Neuronal stem cell (in vitro differentiated cells): Measurements from ENCODE around the gene CDKN1A.
A peak's percentile ranks its signal among the peaks of the same experiment; 100 is the strongest.

Experiments
- DNase-seq: peaks from one replicate; pipeline ENCODE4 v3.0.0-alpha.2; 2013; ENCODE audit warnings: low spot score
- H2AFZ ChIP-seq: one replicate; pipeline ENCODE4 v1.6.1; 2013; ENCODE audit warnings: mild to moderate bottlenecking, low read length, inconsistent platforms
- H2AK5ac ChIP-seq: 2 replicates; pipeline ENCODE4 v1.6.1; 2013; ENCODE audit warnings: low read depth, mild to moderate bottlenecking, inconsistent platforms, low read length, moderate library complexity, mixed read lengths
- H2BK120ac ChIP-seq: 2 replicates; pipeline ENCODE4 v1.6.1; 2013; ENCODE audit warnings: low read depth, mild to moderate bottlenecking, inconsistent platforms, low read length, moderate library complexity, mixed read lengths
- H2BK12ac ChIP-seq: one replicate; pipeline ENCODE4 v1.6.1; 2013; ENCODE audit warnings: low read length, inconsistent platforms
- H2BK15ac ChIP-seq: 2 replicates; pipeline ENCODE4 v1.6.1; 2013; ENCODE audit warnings: mild to moderate bottlenecking, low read length, inconsistent platforms, mixed read lengths
- H2BK5ac ChIP-seq: one replicate; pipeline ENCODE4 v1.6.1; 2013; ENCODE audit warnings: inconsistent platforms, mild to moderate bottlenecking, low read length, moderate library complexity
- H3K14ac ChIP-seq: one replicate; pipeline ENCODE4 v1.6.1; 2013; ENCODE audit warnings: low read length, inconsistent platforms
- H3K18ac ChIP-seq: 2 replicates; pipeline ENCODE4 v1.6.1; 2013; ENCODE audit warnings: low read length, inconsistent platforms
- H3K23ac ChIP-seq: 2 replicates; pipeline ENCODE4 v1.6.1; 2013; ENCODE audit warnings: low read depth, mild to moderate bottlenecking, mixed read lengths, low read length, inconsistent platforms; ENCODE audit not compliant: poor library complexity
- H3K27ac ChIP-seq: replicated peaks from 3 replicates; pipeline ENCODE4 v1.5.1; 2013; ENCODE audit warnings: low read length, inconsistent platforms
- H3K27me3 ChIP-seq, 3 experiments: 2 replicates each; pipeline ENCODE4 v1.6.1; 2013; ENCODE audit warnings: low read length in 3 of 3, mild to moderate bottlenecking in 2 of 3, inconsistent platforms in 1 of 3, low read depth in 1 of 3, mixed read lengths in 1 of 3, moderate library complexity in 1 of 3; ENCODE audit not compliant: control insufficient read depth in 3 of 3, insufficient read depth in 3 of 3
- H3K36me3 ChIP-seq, 2 donors: replicated peaks in 1 of 2; 2 replicates each; pipeline ENCODE4 v1.6.1; 2013; ENCODE audit warnings: low read length in 2 of 2; ENCODE audit not compliant: control insufficient read depth in 2 of 2, insufficient read depth in 2 of 2
- H3K4ac ChIP-seq: 2 replicates; pipeline ENCODE4 v1.6.1; 2013; ENCODE audit warnings: inconsistent platforms, mild to moderate bottlenecking, low read length, moderate library complexity
- H3K4me1 ChIP-seq, 2 donors: 1 replicate in 1 of 2; 2 replicates in 1 of 2; pipeline ENCODE4 v1.6.1; 2013; ENCODE audit warnings: low read length in 2 of 2, low read depth in 1 of 2; ENCODE audit not compliant: control insufficient read depth in 2 of 2, insufficient read depth in 1 of 2
- H3K4me2 ChIP-seq: one replicate; pipeline ENCODE4 v1.6.1; 2013; ENCODE audit warnings: mild to moderate bottlenecking, low read length, inconsistent platforms; ENCODE audit not compliant: insufficient read depth, poor library complexity, severe bottlenecking
- H3K4me3 ChIP-seq, 2 donors: 2 replicates each; pipeline ENCODE4 v1.5.1; 2013; ENCODE audit warnings: low read length in 2 of 2, mild to moderate bottlenecking in 2 of 2, inconsistent platforms in 1 of 2, moderate library complexity in 1 of 2
- H3K79me1 ChIP-seq: one replicate; pipeline ENCODE4 v1.6.1; 2013; ENCODE audit warnings: low read depth, mild to moderate bottlenecking, inconsistent platforms, low read length, moderate library complexity
- H3K9ac ChIP-seq: one replicate; pipeline ENCODE4 v1.6.1; 2013; ENCODE audit warnings: mild to moderate bottlenecking, low read depth, low read length, inconsistent platforms; ENCODE audit not compliant: poor library complexity
- H3K9me3 ChIP-seq, 2 donors: replicated peaks in 1 of 2; 2 replicates each; pipeline versions ENCODE3 to v1.6.1; 2013; ENCODE audit warnings: low read length in 2 of 2, mild to moderate bottlenecking in 2 of 2, inconsistent platforms in 1 of 2, low read depth in 1 of 2, mixed read lengths in 1 of 2, moderate library complexity in 1 of 2; ENCODE audit not compliant: control insufficient read depth in 2 of 2, insufficient read depth in 1 of 2
- H4K8ac ChIP-seq: one replicate; pipeline ENCODE4 v1.6.1; 2013; ENCODE audit warnings: low read depth, mild to moderate bottlenecking, inconsistent platforms, low read length, moderate library complexity
- H4K91ac ChIP-seq: one replicate; pipeline ENCODE4 v1.6.1; 2013; ENCODE audit warnings: low read length, low read depth, mild to moderate bottlenecking, inconsistent platforms; ENCODE audit not compliant: poor library complexity
- WGBS, 2 donors: extraction: QIAGEN DNeasy Blood & Tissue Kit; methylation state at CpG; one replicate each; pipeline ENCODE4 v1.1.7; 2013; ENCODE audit warnings: missing lambda C conversion rate in 2 of 2, mixed read lengths in 1 of 2; ENCODE audit not compliant: insufficient read length in 2 of 2, insufficient replicate concordance in 1 of 2; ENCODE audit errors: extremely low coverage in 2 of 2; 5-methylcytosine and 5-hydroxymethylcytosine counted together

The CDKN1A gene

DNA sequence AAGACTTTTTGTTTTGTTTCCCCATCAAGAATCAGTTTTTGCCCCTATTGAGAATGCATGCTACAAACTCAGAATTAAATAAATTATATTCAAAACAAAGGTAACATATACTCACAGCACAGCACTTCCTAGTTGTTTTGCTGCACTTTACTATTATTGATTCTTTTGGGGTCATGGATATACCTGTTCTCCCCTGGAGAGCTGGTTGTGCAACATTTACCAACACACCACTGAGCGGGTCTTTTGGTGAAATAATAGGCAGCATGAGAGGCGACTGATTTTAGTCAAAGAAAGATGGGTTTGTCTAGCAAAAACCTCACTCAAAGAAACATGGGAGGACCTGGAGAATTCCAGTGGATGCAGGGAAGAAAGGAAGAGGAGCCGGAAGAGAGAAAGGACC is 39.9 kb upstream of the CDKN1A start:
- Histone ChIP-seq H3K36me3 (no peaks in the 10 kb centered on the region), H3K4me3 (no peak overlapping the region), H3K4ac (no peak overlapping the region)

DNA sequence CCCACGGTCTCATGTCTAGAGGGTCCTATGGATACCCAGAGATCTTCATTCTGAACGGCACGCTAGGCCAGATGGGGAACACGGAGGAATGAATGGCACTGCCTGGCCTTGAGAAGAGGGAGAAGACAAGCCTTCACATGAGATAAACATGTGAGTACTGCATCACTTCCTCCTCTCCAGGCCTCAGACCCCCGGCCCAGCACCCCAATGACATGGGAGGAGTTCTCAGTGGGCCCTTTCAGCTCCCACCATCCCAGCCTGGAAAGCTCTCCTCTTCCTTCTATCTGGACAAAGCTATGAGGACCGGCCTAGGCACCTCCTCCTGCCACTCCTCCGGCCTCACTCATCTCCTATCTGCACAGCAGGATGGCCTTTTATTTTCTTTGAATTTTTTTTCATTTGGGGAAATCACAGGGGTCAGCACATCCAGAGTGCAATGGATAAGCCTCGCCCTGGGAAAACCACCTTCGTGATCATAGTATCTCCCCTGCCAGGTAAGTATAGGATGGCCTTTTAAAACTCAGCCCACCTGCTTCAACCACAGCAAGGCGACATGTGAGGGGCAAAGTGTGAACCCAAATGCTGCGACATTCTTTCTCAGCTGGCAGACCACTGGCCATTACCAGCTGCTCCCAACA is 39.2 kb upstream of the CDKN1A start:
- Histone ChIP-seq H3K79me1 (no peaks in the 10 kb centered on the region), H2BK120ac (no peak overlapping the region), H2AK5ac (no peak overlapping the region), H2BK5ac (no peak overlapping the region), H2BK15ac (peak overlapping the region; percentile 3), H3K9me3 (no peaks in the 10 kb centered on the region), H3K14ac (no peak overlapping the region), H3K27me3 (no peaks in the 10 kb centered on the region), H3K4me3 (no peak overlapping the region), H3K27ac (no peak overlapping the region), H4K8ac (no peak overlapping the region), H3K4me2 (no peak overlapping the region), H3K23ac (no peak overlapping the region), H4K91ac (no peak overlapping the region), H2AFZ (no peak overlapping the region), H3K18ac (no peak overlapping the region), H3K36me3 (no peaks in the 10 kb centered on the region), H3K9ac (no peak overlapping the region), H3K4ac (no peak overlapping the region), H3K4me1 (peaks cover 8 to 16% of the 10 kb centered on the region in 2 donors), H2BK12ac (no peak overlapping the region)
- WGBS, 2 donors = no CpG with 5 or more reads among the region's 11 CpGs
- no peak for DNase-seq

More for the DNA sequence above, 39.9 kb upstream of the CDKN1A start:
- H3K9me3 ChIP-seq = no peaks in the 10 kb centered on the region
- H2BK5ac ChIP-seq = no peak overlapping the region
- H3K27ac ChIP-seq = no peak overlapping the region
- no peaks in the 10 kb centered on the region for H3K79me1 ChIP-seq
- H3K27me3 ChIP-seq = no peaks in the 10 kb centered on the region
- H3K18ac ChIP-seq = no peak overlapping the region
- H2BK15ac ChIP-seq = no peak overlapping the region
- H2AK5ac ChIP-seq = no peak overlapping the region
- H3K23ac ChIP-seq = no peak overlapping the region
- H4K8ac ChIP-seq = no peak overlapping the region
- no peak for DNase-seq
- WGBS, 2 donors = no CpG with 5 or more reads among the region's 3 CpGs
- no peak overlapping the region for H3K9ac ChIP-seq
- no peak overlapping the region for H2BK120ac ChIP-seq
- no peak overlapping the region for H4K91ac ChIP-seq
- no peak overlapping the region for H2AFZ ChIP-seq
- H2BK12ac ChIP-seq = no peak overlapping the region
- H3K14ac ChIP-seq = no peak overlapping the region
- H3K4me1 ChIP-seq = peaks cover 7 to 16% of the 10 kb centered on the region in 2 donors
- no peak overlapping the region for H3K4me2 ChIP-seq

DNA sequence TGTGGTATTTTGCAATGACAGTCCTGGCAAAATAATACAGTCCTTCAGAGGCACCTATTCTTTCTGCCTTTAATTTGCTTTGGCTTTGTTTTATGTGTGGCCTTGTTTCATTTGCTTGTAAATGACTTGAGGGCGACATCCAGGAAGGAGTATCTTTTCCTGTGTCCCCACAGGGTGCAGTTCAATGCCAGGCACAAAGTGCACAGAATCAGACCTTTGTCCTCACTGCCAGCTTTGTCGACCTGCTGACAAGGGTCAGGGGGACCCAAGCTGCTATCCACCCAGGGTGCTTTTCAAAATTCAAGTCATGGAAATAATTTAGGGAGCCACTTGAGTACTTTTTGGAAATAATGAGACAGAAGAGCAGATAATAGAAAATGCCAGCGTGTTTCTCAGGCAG is 37.0 kb upstream of the CDKN1A start:
- Histone ChIP-seq H3K14ac (no peak overlapping the region), H4K8ac (no peak overlapping the region), H3K4ac (no peak overlapping the region), H3K18ac (no peak overlapping the region), H2BK15ac (no peak overlapping the region), H3K79me1 (no peaks in the 10 kb centered on the region), H3K23ac (no peak overlapping the region), H2AFZ (peak overlapping the region; percentile 24), H2BK12ac (no peak overlapping the region), H2BK120ac (no peak overlapping the region), H3K9me3 (no peaks in the 10 kb centered on the region), H2BK5ac (no peak overlapping the region), H3K4me2 (no peak overlapping the region), H4K91ac (no peak overlapping the region), H3K36me3 (no peaks in the 10 kb centered on the region), H2AK5ac (no peak overlapping the region), H3K4me1 (peaks cover 10 to 16% of the 10 kb centered on the region in 2 donors), H3K9ac (no peak overlapping the region), H3K27ac (no peak overlapping the region), H3K4me3 (no peak overlapping the region), H3K27me3 (no peaks in the 10 kb centered on the region)
- DNase-seq = no peak
- no CpG with 5 or more reads among the region's 3 CpGs for WGBS, 2 donors

DNA sequence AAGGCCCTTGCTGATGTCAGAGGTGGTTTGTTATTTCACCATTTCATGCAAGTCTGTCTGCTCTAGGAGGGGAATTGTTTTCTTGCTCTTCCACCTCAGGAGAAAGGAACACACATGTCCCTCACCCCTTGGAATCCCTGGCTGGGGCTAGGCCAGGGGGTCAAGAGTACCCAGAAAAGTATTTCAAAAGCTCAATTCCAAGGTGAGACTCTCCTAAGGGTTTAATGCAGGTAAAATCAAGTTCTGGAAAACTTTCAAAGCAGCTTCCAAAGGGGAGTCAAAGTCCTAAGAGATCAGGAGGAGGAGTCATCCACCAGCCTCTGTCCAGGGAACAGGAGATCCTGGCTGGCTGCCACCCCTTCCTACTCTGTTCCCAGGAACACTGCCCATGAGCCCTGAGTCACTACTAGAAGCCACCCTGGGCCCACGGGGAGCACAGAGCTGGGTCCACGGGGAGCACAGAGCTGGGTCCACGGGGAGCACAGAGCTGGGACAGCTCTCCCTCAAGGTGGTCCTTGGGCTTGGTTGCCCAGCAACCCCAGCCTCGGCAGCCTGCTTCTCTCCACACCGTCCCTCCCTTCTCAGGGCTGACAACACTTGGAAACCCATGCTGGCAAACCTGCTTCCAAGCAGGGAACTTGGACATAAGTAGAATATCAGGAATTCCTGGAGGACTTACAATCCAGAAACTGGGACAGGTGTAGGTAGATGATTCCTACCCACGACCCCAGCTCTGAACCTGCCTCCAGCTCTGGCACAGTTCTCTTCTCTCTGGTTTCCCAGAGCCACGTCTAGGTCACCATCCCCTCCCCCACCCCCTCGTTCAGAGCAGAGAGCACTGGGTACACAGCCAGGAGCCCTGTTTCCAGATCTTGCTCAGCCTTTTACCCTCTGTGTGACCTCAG is 35.3 kb upstream of the CDKN1A start:
- peaks cover 7 to 10% of the 10 kb centered on the region in 2 donors for H3K4me1 ChIP-seq
- H2BK12ac ChIP-seq = no peak overlapping the region
- no peak overlapping the region for H3K27ac ChIP-seq
- no peaks in the 10 kb centered on the region for H3K36me3 ChIP-seq
- no peak overlapping the region for H3K4me2 ChIP-seq
- no peak overlapping the region for H3K23ac ChIP-seq
- H3K9me3 ChIP-seq = no peaks in the 10 kb centered on the region
- H3K4ac ChIP-seq = no peak overlapping the region
- H3K4me3 ChIP-seq = no peak overlapping the region
- H3K14ac ChIP-seq = no peak overlapping the region
- H2BK5ac ChIP-seq = no peak overlapping the region
- H4K8ac ChIP-seq = no peak overlapping the region
- no peak overlapping the region for H2BK15ac ChIP-seq
- no peaks in the 10 kb centered on the region for H3K27me3 ChIP-seq
- WGBS, 2 donors = no CpG with 5 or more reads among the region's 8 CpGs
- H3K18ac ChIP-seq = no peak overlapping the region
- H3K79me1 ChIP-seq = no peaks in the 10 kb centered on the region
- H3K9ac ChIP-seq = no peak overlapping the region
- DNase-seq = no peak
- no peak overlapping the region for H4K91ac ChIP-seq
- no peak overlapping the region for H2BK120ac ChIP-seq
- peak overlapping the region; percentile 31 for H2AFZ ChIP-seq
- H2AK5ac ChIP-seq = no peak overlapping the region
